ENCODE results near the gene ATAD1.

GRCh38 chr10:87803831-87804230, 14.2 kb downstream of the ATAD1 start:
- TF ChIP-seq STAT6 (CRISPR knock-in tag; IDR thresholded peaks at IDR 0.05) = no peak
- TF ChIP-seq CTCF (IDR thresholded peaks at IDR 0.05 in 2 of 3, conservative IDR thresholded peaks at IDR 0.05 in 1 of 3; ENCODE audit: insufficient read depth in 2 of 3, low read depth in 1 of 3, low read length in 3 of 3) = no peak
- no peak for TF ChIP-seq JUNB (CRISPR knock-in tag; conservative IDR thresholded peaks at IDR 0.05)
- TF ChIP-seq MAX (CRISPR knock-in tag; IDR thresholded peaks at IDR 0.05) = no peak
- TF ChIP-seq E4F1 (CRISPR knock-in tag; IDR thresholded peaks at IDR 0.05; ENCODE audit: borderline replicate concordance) = no peak
- no peak for TF ChIP-seq JUN (IDR thresholded peaks at IDR 0.05; ENCODE audit: borderline replicate concordance, low read depth, low read length)
- no peak for TF ChIP-seq JUN (CRISPR knock-in tag; IDR thresholded peaks at IDR 0.05; ENCODE audit: borderline replicate concordance)
- TF ChIP-seq ELF4 (CRISPR knock-in tag; IDR thresholded peaks at IDR 0.05) = no peak
